NB4 (cell line): Measurements from ENCODE around the gene SLC27A1.

Experiments used
- CTCF ChIP-seq: IDR thresholded peaks from one replicate; pipeline ENCODE4 v1.5.1; 2012; ENCODE audit warnings: low read depth, low read length
- MAX ChIP-seq: IDR thresholded peaks from 2 replicates; pipeline ENCODE4 v1.6.1; 2011; ENCODE audit warnings: low read depth, low read length
- MYC ChIP-seq: IDR thresholded peaks from 2 replicates; pipeline ENCODE4 v1.6.1; 2011; ENCODE audit warnings: low read depth, low read length
- POLR2A ChIP-seq: IDR thresholded peaks from 2 replicates; pipeline ENCODE4 v1.6.1; 2011; ENCODE audit warnings: mild to moderate bottlenecking; ENCODE audit not compliant: insufficient read length; ENCODE audit errors: extremely low read depth

- TF ChIP-seq MYC, result no peak
- no peak for TF ChIP-seq MAX
- no peak for TF ChIP-seq CTCF
- TF ChIP-seq POLR2A, result no peak
Observed at GRCh38 chr19:17549085-17549740, 78.9 kb downstream of the SLC27A1 start.
